ENCODE measurements around the gene METTL6. TPM values are rescaled to one million over a fixed set of nuclear protein-coding genes. Genes with fewer than 3 reads are reported as not detected.
"Not testable (repeated sequence)": the region's sequence is repeated elsewhere in the genome, so short reads cannot be mapped to it uniquely, and the experiment has no call there.

METTL6 gene, protein sequence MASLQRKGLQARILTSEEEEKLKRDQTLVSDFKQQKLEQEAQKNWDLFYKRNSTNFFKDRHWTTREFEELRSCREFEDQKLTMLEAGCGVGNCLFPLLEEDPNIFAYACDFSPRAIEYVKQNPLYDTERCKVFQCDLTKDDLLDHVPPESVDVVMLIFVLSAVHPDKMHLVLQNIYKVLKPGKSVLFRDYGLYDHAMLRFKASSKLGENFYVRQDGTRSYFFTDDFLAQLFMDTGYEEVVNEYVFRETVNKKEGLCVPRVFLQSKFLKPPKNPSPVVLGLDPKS
- 10 to 100 TPM; 23.9 to 29.6 (median 29.0) TPM for polyA plus RNA-seq (ENCODE audit: insufficient read length in 3 of 3)

- peak; percentile 63 to 67 (median 65) for DNase-seq (ENCODE audit: low read depth in 3 of 3, low spot score in 2 of 3)
These were observed at the start of gene METTL6, which contains the start of gene EAF1 for GRCh38 chr3:15427182-15427880. Gene METTL6, minus strand, starts transcription at chr3:15427544. Its CDS starts 1,033 bp downstream, at chr3:15426511. Gene EAF1, plus strand, starts transcription at chr3:15427598. Its CDS starts 182 bp downstream, at chr3:15427780.

- no peak for DNase-seq (ENCODE audit: low read depth in 3 of 3, low spot score in 2 of 3)
These were observed 49.0 kb upstream of the METTL6 start for GRCh38 chr3:15476378-15476777.

GRCh38 chr3:15475161-15475560, 47.8 kb upstream of the METTL6 start:
- no peak for DNase-seq (ENCODE audit: low read depth in 3 of 3, low spot score in 2 of 3)

DNA sequence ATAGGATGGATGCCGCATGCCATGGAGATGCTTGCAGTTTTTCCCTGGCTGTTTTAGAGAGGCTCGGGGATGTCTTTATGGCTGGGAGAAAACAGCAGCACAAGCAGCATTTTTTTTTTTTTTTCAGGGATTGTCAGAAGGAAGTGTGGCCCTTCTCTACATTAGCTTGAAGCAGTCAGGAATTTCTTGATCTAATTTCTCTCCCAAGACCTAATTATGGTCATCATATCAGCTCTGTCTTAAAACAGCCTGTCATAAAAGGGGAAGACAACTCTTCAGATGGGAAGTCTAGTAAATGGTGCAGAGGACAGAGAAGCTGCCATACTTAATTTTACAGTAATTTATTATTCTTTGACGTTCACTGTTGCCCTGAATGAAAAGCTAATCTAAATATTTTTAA, 44.5 kb upstream of the METTL6 start:
- DNase-seq (ENCODE audit: low read depth in 3 of 3, low spot score in 2 of 3) = no peak

DNA sequence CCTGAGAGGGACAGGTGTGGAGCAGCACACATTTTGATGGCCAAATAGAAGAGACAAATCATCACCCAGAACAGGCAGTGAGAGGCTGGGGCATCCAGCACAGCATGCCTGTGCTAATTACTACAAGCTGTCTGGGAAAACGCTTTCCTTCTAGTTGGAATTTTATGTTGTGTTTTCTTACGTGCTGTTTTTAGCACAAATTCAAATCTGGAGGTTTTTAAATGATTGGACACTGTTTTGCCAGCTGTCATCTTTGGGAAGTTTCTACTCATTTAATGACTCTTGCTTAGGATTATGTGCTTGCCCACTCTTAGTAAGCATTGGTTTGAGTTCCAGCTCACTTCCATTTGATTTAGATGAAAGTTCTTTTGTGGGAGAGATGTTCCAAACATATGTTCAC, 43.5 kb upstream of the METTL6 start:
- no peak for DNase-seq (ENCODE audit: low read depth in 3 of 3, low spot score in 2 of 3)

DNA sequence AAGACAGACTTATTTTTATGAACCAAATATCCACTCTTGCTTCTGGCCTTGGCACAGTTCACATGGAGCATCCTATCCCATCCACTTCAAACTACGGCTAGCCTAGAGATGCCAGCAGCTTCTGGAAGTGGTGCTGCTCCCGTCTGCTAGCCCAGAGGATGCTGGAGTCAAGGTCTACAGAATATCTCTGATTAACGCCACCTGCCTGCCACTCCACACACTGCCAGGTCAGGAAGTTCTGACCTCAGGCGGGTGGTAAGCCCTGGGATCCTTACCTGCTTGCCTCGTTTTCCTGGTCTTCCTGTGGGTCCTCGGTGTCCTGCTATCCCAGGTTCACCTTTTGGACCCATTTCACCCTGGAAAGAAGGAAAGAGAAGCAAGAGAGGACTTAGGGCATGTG, 42.9 kb upstream of the METTL6 start:
- DNase-seq (ENCODE audit: low read depth in 3 of 3, low spot score in 2 of 3) = no peak

- no peak for DNase-seq (ENCODE audit: low read depth in 3 of 3, low spot score in 2 of 3)
These were observed 40.2 kb upstream of the METTL6 start for GRCh38 chr3:15467227-15468181.

DNA sequence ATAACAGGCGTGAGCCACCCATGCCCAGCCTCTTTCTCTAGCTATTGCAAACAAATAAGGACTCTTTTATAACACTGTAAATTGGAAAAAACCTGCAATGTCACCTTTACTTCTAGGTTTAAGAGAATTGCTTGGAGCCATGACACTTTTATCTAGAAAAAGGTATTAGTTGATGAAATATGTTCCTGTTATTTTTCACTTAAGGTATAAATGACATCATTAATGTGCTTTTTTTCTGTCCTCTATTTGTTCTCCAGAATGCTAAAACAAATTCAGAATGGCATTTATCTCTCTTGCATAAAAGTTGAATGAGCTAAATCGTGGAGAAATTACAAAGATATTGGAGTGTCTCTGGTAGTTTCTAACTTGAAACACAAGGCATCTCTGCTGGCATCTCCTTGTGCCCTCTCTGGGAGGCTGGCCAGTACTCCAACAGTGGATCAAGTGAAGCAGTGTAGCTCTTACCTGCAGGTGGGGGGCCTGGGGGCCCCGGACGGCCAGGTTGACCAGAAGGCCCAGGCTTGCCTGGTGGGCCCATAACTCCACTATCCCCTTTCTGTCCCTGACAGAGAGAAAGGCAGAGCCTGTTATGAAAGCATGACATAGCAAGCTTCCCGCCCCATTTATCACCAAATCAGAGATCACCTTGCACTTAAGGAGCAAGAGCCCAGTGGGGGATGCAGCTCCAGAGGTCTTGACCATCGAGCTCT, 38.7 kb upstream of the METTL6 start:
- no peak for DNase-seq (ENCODE audit: low read depth in 3 of 3, low spot score in 2 of 3)

GRCh38 chr3:15462451-15462850, 35.1 kb upstream of the METTL6 start:
- DNase-seq (ENCODE audit: low read depth in 3 of 3, low spot score in 2 of 3) = no peak

GRCh38 chr3:15460891-15461531, 33.7 kb upstream of the METTL6 start:
- no peak for DNase-seq (ENCODE audit: low read depth in 3 of 3, low spot score in 2 of 3)

DNA sequence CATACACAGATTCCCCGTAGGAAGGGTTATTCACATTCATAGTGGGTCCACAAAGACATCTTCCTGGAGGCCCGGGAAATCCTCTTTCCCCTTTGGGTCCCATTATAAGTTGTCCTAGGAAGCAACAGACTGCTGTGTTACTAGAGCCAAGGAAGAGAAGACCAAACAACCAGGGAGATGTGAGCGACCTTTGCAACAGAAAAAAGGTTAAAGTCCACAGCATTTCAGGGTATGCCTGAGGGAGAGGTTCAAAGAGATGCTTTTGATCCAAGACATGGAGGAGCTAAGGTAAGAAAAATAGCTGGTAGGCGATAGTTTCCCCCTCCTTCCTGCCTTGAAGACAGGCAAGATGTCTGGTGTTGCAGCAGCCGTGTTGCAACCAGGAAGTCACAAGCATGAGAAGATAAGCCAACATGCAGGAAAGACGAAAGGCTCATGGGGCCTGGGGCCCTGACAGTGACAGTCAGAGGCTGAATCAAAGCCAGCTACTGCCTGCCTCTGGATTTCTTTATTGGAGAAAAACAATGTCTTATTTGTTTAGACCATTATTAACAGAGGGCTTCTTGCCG, 31.0 kb upstream of the METTL6 start:
- no peak for DNase-seq (ENCODE audit: low read depth in 3 of 3, low spot score in 2 of 3)

DNA sequence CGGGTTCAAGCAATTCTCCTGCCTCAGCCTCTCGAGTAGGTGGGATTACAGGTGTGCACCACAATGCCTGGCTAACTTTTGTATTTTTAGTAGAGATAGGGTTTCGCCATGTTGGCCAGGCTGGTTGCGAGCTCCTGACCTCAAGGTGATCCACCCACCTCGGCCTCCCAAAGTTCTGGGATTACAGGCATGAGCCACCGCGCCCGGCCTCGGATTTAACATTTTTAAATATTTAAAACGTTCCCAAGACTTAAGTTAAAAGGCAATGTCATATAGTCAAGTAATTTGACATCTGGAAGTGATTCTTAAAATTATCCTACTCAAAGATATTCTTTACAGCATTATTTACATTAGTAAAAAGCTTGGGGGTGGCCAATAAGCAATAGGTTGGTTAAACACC, 29.6 kb upstream of the METTL6 start:
- DNase-seq (ENCODE audit: low read depth in 3 of 3, low spot score in 2 of 3) = not testable (repeated sequence)

DNA sequence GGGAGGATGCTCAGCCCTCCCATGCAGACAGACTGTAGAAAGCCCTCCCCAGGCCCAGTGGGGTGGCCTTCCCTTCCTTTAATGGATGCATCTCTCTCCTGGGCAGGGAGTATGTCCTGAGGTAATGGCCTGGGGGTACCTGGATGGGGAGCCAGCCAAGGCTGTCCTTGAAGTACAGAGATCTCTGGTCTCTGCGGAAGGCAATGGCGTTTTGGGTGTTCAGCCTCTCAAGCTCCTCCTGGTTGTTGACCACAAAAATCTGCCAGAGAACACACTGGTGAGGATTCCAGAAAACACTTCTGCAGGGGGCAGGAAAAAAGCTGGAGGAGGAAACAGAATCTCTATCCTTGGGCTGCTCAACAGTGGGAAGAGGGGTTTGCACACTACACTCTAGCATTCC, 29.0 kb upstream of the METTL6 start:
- no peak for DNase-seq (ENCODE audit: low read depth in 3 of 3, low spot score in 2 of 3)

DNA sequence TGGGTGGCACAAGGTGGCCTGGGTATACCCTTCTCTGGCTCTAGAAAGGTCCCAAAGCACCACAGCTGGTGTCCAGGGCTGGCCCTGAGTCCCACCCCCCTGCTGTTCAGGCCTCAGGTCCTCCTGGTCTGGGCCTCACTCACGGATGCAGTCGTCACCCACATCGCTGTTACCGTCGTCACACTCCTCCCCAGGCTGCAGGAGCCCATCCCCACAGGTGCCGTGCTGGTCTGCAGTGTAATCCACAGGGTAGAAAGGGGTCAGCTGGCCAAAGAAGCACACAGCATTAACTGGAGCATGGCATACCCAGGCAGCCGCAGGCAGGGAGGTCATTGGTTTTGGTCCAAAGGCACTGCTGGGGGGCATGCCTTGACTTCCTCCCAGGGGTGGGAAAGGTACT, 28.4 kb upstream of the METTL6 start:
- DNase-seq (ENCODE audit: low read depth in 3 of 3, low spot score in 2 of 3) = no peak

- DNase-seq (ENCODE audit: low read depth in 3 of 3, low spot score in 2 of 3) = no peak
These were observed 27.6 kb upstream of the METTL6 start for GRCh38 chr3:15454965-15455364.

GRCh38 chr3:15453991-15454625, 26.8 kb upstream of the METTL6 start:
- DNase-seq (ENCODE audit: low read depth in 3 of 3, low spot score in 2 of 3) = no peak

DNA sequence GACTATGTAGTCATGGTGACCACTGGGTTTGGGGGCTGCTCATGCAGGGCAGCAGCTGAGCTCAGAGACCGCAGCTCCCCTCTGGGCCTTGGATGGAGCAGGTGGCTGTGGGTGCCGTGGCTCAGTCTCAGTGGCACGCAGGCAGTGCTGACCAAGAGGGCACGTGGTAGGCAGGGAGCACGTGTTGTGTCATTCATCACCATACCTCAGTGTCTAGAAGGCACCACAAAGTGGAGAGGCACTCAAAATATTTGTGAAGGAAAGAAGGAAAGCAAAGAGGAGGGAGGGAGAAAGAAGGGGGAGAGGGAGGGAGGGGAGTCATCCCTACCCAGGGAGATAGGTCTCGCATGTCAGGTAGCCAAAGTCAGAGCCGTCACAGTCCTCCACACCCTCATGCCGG, 26.2 kb upstream of the METTL6 start:
- DNase-seq (ENCODE audit: low read depth in 3 of 3, low spot score in 2 of 3) = no peak

GRCh38 chr3:15452961-15453360, 25.6 kb upstream of the METTL6 start:
- no peak for DNase-seq (ENCODE audit: low read depth in 3 of 3, low spot score in 2 of 3)

DNA sequence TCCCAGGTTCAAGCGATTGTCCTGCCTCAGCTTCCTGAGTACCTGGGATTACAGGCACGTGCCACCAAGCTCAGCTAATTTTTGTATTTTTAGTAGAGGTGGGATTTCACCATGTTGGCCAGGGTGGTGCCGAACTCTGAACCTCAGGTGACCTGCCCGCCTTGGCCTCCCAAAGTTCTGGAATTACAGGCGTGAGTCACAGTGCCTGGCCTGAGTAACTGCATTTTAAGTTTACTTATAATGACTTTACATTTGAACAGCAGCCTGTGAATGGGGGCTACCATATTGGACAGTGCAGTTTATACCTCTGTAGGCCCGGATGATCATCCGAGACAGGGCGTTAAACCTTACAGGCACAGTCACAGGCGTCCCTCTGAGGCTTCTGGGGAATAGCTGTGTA, 24.8 kb upstream of the METTL6 start:
- DNase-seq (ENCODE audit: low read depth in 3 of 3, low spot score in 2 of 3) = no peak
